GM12878 (cell line): ENCODE results near the gene ITPR2. TPM values are rescaled to one million over a fixed set of nuclear protein-coding genes. Genes with fewer than 3 reads are reported as not detected.

Experiments
- ATAC-seq: fragments of 200-7000 bp; cut with Tn5 transposase; 3 replicates; pipeline ENCODE4 v1.9.1; 2020; ENCODE audit warnings: mild to moderate bottlenecking, moderate library complexity
- BruUV-seq: library from RNA; stranded (reverse); fragments of 400-500 nt; replicated peaks from 2 replicates; lab custom pipeline; 2021; lab: Mats Ljungman, UMichigan
- CTCF ChIA-PET: fragments of 300-600 bp; sonication (Branson Sonifier 250); formaldehyde crosslinking; extraction: SDS; loops from one replicate; lab custom pipeline; 2021; ENCODE audit warnings: inconsistent platforms; lab: Yijun Ruan, JAX
- POLR2A ChIA-PET: fragments of 350-600 bp; formaldehyde crosslinking; extraction: SDS; loops from one replicate; lab custom pipeline; 2021; ENCODE audit warnings: inconsistent platforms; lab: Charles Lee
- RAD21 ChIA-PET: fragments of 300-600 bp; sonication (Branson Sonifier 250); formaldehyde crosslinking; loops from one replicate; lab custom pipeline; 2023; ENCODE audit warnings: antibody characterized with exemption; ENCODE audit not compliant: unreplicated experiment; lab: Charles Lee
- SMC1A ChIA-PET: fragments of 300-600 bp; sonication (Branson Sonifier 250); formaldehyde crosslinking; loops from one replicate; lab custom pipeline; 2023; ENCODE audit not compliant: unreplicated experiment, uncharacterized antibody; lab: Charles Lee
- DNase-seq: peaks from one replicate; pipeline ENCODE4 v3.0.0-alpha.2; 2011; ENCODE audit warnings: low read depth, low spot score
- FAIRE-seq: peaks from 3 replicates; lab custom pipeline; 2011; peaks lifted over from hg19 to GRCh38; lab: Jason Lieb, UNC
- H2AFZ ChIP-seq: 2 replicates; pipeline ENCODE4 v1.6.0; 2011; ENCODE audit warnings: low read depth, low read length, control low read depth; ENCODE audit not compliant: control insufficient read depth
- H3K27ac ChIP-seq: 2 replicates; pipeline ENCODE4 v1.5.1; 2011; ENCODE audit warnings: control low read depth; ENCODE audit not compliant: control insufficient read depth, insufficient read depth
- H3K27me3 ChIP-seq, 2 experiments: replicated peaks in 1 of 2; 2 replicates each; pipeline versions ENCODE4 v1.6.0 to v1.6.1; 2011; ENCODE audit warnings: low read length in 1 of 2; ENCODE audit not compliant: control insufficient read depth in 2 of 2, insufficient read depth in 2 of 2
- H3K36me3 ChIP-seq, 2 experiments: 2 replicates each; pipeline ENCODE4 v1.5.1; 2011; ENCODE audit warnings: low read length in 1 of 2; ENCODE audit not compliant: control insufficient read depth in 2 of 2, insufficient read depth in 2 of 2
- H3K4me1 ChIP-seq: 2 replicates; pipeline ENCODE4 v1.6.1; 2011; ENCODE audit warnings: mild to moderate bottlenecking, low read length, moderate library complexity, mixed read lengths; ENCODE audit not compliant: control insufficient read depth, insufficient read depth
- H3K4me2 ChIP-seq: 2 replicates; pipeline ENCODE4 v1.6.0; 2011; ENCODE audit warnings: control low read depth; ENCODE audit not compliant: control insufficient read depth, insufficient read depth
- H3K4me3 ChIP-seq: fragments of 200-600 bp; sonication (generic); 2 replicates; pipeline ENCODE4 v1.5.1; 2016
- H3K79me2 ChIP-seq: 2 replicates; pipeline ENCODE4 v1.6.0; 2011; ENCODE audit warnings: low read length; ENCODE audit not compliant: control insufficient read depth, insufficient read depth
- H3K9ac ChIP-seq: 2 replicates; pipeline ENCODE4 v1.8.0; 2011; ENCODE audit warnings: low read length, control low read depth, mixed read lengths; ENCODE audit not compliant: control insufficient read depth, insufficient read depth
- H3K9me3 ChIP-seq: replicated peaks from 3 replicates; pipeline ENCODE4 v1.5.1; 2011; ENCODE audit warnings: mild to moderate bottlenecking, low read length; ENCODE audit not compliant: control insufficient read depth, insufficient read depth
- H4K20me1 ChIP-seq: 2 replicates; pipeline ENCODE4 v1.6.0; 2011; ENCODE audit not compliant: control insufficient read depth, insufficient read depth
- EGR1 ChIP-seq, 2 experiments: IDR thresholded peaks; 1 replicate in 1 of 2; 2 replicates in 1 of 2; pipeline ENCODE4 v1.6.1; 2011 to 2012; ENCODE audit warnings: low read depth in 2 of 2, low read length in 2 of 2, borderline replicate concordance in 1 of 2, mild to moderate bottlenecking in 1 of 2, moderate library complexity in 1 of 2
- GATAD2B ChIP-seq: fragments of 450-650 bp; conservative IDR thresholded peaks from 2 replicates; pipeline ENCODE4 v1.6.1; 2017; ENCODE audit warnings: low read depth, mild to moderate bottlenecking, moderate library complexity
- JUNB ChIP-seq: IDR thresholded peaks from 2 replicates; pipeline ENCODE4 v1.6.1; 2016; ENCODE audit warnings: antibody characterized with exemption, mild to moderate bottlenecking
- KDM1A ChIP-seq: fragments of 200-600 bp; sonication (generic); IDR thresholded peaks from 2 replicates; pipeline ENCODE4 v1.6.1; 2016; ENCODE audit warnings: borderline replicate concordance
- LARP7 ChIP-seq: fragments of 450-650 bp; IDR thresholded peaks from 2 replicates; pipeline ENCODE4 v1.6.1; 2017; ENCODE audit warnings: mild to moderate bottlenecking
- NFYB ChIP-seq: IDR thresholded peaks from 2 replicates; pipeline ENCODE4 v1.6.1; 2011; ENCODE audit warnings: low read depth, mild to moderate bottlenecking, low read length, improper control_type of control experiment, moderate library complexity; ENCODE audit not compliant: insufficient read depth
- NRF1 ChIP-seq: conservative IDR thresholded peaks from 2 replicates; pipeline ENCODE4 v1.6.1; 2011; ENCODE audit warnings: mild to moderate bottlenecking, low read depth, low read length, improper control_type of control experiment
- RUNX3 ChIP-seq: IDR thresholded peaks from 2 replicates; pipeline ENCODE4 v1.6.1; 2012; ENCODE audit warnings: low read length, inconsistent platforms
- SUPT20H ChIP-seq: IDR thresholded peaks from 2 replicates; pipeline ENCODE4 v1.6.1; 2011; ENCODE audit warnings: low read depth, mild to moderate bottlenecking, low read length, moderate library complexity, borderline replicate concordance; ENCODE audit not compliant: control insufficient read depth
- ZNF274 ChIP-seq: IDR thresholded peaks from one replicate; pipeline ENCODE4 v1.8.0; 2011; ENCODE audit not compliant: insufficient read length, insufficient read depth
- WGBS: methylation state at CpG from one replicate; pipeline ENCODE4 v1.1.6; 2016; ENCODE audit warnings: low lambda C conversion rate; ENCODE audit not compliant: insufficient replicate concordance, insufficient coverage; ENCODE audit errors: missing lambda C conversion rate; 5-methylcytosine and 5-hydroxymethylcytosine counted together
- in situ Hi-C: fragments of 300-500 bp; cut with MboI; formaldehyde crosslinking; loops from 9 replicates; pipeline ENCODE4 v1.14.3; 2018; ENCODE audit warnings: mixed read lengths
- intact Hi-C: fragments of 100-400 bp; cut with micrococcal nuclease; formaldehyde crosslinking; loops from one replicate; pipeline ENCODE4 v1.14.2; 2022; ENCODE audit not compliant: unreplicated experiment
- polyA plus RNA-seq, 11 experiments: library from polyadenylated mRNA; depleted of rRNA in 4 of 11; unstranded in 6 of 11; stranded (reverse) in 5 of 11; fragments of >200 nt; fragmentation: Nextera tagmentation in 4 of 11; fragmentation: Illumina TruSeq in 1 of 11; extraction: Ambion mirVana in 4 of 11; extraction: Trizol in 1 of 11; gene quantifications; 1 replicate in 1 of 11; 2 replicates in 10 of 11; pipeline versions ENCODE4 v1.2.1 to v1.2.3, GENCODE V29; 2011 to 2016; ENCODE audit warnings: inconsistent platforms in 2 of 11, missing spikeins in 2 of 11, low read depth in 1 of 11
- total RNA-seq, 4 experiments: library from RNA; depleted of rRNA in 3 of 4; stranded (reverse); fragments of >200 nt in 3 of 4; fragmentation: Illumina TruSeq in 1 of 4; extraction: Trizol in 1 of 4; gene quantifications; 2 replicates each; pipeline versions ENCODE4 v1.2.1 to v1.2.3, GENCODE V29; 2013 to 2021
- TF ChIP-seq, protein P1 (sequence below): IDR thresholded peaks from 2 replicates; pipeline ENCODE4 v1.6.1; 2012; ENCODE audit warnings: low read length, inconsistent platforms
- TF ChIP-seq, protein P2 (sequence below): fragments of 450-650 bp; formaldehyde crosslinking; IDR thresholded peaks from 2 replicates; pipeline ENCODE4 v1.4.0; 2020; ENCODE audit warnings: mild to moderate bottlenecking, moderate library complexity
- TF ChIP-seq, protein P3 (sequence below): fragments of 450-650 bp; IDR thresholded peaks from 2 replicates; pipeline ENCODE4 v1.6.1; 2017; ENCODE audit warnings: mild to moderate bottlenecking, moderate library complexity
- TF ChIP-seq, protein P4 (sequence below): IDR thresholded peaks from 2 replicates; pipeline ENCODE4 v1.6.1; 2012; ENCODE audit warnings: low read depth, low read length, improper control_type of control experiment

ITPR2 gene
- total and polyA plus RNA-seq, 10 of the 15 experiments (the other 5 are each of a cell fraction or from before 2014, with no cell fraction given) = 7.5 to 76.2 (median 47.1) TPM

DNA sequence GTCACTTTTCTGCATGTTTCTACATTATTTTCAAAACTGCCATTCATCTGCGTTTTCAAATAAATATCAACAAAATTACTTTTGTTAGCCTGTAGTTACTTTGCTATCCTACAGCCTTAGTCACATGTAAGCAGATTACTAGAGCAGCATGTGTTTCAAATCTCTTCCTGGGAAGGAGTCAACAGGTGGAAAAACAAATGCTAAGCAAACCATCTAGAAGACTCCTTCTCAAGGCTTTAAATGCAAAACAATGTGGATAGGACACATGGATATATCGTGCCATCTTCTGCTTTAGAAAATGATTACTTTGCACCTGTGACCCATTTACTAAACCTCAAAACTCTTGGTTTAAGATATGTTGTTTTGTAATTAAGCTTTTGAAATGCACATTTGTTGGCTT lies 528.7 kb downstream of the ITPR2 start:
- ChIA-PET SMC1A (interaction anchor here (0.9 to 11.1 kb wide), 10 partner anchors 12 to 181 kb away, joined by 3 to 203 read pairs (median 3); no protein-coding TSS in a partner anchor), CTCF (interaction anchor here (1.5 to 1.8 kb wide), 2 partner anchors 180 to 182 kb away, joined by 4 to 6 read pairs; no protein-coding TSS in a partner anchor)
- in situ Hi-C loops = no loop called here
- no peak for TF ChIP-seq KDM1A
- TF ChIP-seq RUNX3 = no peak
- no peak for TF ChIP-seq ZNF274
- TF ChIP-seq JUNB = no peak
- TF ChIP-seq, protein P1, sequence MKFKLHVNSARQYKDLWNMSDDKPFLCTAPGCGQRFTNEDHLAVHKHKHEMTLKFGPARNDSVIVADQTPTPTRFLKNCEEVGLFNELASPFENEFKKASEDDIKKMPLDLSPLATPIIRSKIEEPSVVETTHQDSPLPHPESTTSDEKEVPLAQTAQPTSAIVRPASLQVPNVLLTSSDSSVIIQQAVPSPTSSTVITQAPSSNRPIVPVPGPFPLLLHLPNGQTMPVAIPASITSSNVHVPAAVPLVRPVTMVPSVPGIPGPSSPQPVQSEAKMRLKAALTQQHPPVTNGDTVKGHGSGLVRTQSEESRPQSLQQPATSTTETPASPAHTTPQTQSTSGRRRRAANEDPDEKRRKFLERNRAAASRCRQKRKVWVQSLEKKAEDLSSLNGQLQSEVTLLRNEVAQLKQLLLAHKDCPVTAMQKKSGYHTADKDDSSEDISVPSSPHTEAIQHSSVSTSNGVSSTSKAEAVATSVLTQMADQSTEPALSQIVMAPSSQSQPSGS = no peak
- TF ChIP-seq NRF1 = no peak
- TF ChIP-seq LARP7 = no peak
- TF ChIP-seq, protein P2, sequence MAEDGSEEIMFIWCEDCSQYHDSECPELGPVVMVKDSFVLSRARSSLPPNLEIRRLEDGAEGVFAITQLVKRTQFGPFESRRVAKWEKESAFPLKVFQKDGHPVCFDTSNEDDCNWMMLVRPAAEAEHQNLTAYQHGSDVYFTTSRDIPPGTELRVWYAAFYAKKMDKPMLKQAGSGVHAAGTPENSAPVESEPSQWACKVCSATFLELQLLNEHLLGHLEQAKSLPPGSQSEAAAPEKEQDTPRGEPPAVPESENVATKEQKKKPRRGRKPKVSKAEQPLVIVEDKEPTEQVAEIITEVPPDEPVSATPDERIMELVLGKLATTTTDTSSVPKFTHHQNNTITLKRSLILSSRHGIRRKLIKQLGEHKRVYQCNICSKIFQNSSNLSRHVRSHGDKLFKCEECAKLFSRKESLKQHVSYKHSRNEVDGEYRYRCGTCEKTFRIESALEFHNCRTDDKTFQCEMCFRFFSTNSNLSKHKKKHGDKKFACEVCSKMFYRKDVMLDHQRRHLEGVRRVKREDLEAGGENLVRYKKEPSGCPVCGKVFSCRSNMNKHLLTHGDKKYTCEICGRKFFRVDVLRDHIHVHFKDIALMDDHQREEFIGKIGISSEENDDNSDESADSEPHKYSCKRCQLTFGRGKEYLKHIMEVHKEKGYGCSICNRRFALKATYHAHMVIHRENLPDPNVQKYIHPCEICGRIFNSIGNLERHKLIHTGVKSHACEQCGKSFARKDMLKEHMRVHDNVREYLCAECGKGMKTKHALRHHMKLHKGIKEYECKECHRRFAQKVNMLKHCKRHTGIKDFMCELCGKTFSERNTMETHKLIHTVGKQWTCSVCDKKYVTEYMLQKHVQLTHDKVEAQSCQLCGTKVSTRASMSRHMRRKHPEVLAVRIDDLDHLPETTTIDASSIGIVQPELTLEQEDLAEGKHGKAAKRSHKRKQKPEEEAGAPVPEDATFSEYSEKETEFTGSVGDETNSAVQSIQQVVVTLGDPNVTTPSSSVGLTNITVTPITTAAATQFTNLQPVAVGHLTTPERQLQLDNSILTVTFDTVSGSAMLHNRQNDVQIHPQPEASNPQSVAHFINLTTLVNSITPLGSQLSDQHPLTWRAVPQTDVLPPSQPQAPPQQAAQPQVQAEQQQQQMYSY (CRISPR knock-in tag) = no peak
- TF ChIP-seq SUPT20H = no peak
- no peak for TF ChIP-seq GATAD2B
- TF ChIP-seq, protein P3, sequence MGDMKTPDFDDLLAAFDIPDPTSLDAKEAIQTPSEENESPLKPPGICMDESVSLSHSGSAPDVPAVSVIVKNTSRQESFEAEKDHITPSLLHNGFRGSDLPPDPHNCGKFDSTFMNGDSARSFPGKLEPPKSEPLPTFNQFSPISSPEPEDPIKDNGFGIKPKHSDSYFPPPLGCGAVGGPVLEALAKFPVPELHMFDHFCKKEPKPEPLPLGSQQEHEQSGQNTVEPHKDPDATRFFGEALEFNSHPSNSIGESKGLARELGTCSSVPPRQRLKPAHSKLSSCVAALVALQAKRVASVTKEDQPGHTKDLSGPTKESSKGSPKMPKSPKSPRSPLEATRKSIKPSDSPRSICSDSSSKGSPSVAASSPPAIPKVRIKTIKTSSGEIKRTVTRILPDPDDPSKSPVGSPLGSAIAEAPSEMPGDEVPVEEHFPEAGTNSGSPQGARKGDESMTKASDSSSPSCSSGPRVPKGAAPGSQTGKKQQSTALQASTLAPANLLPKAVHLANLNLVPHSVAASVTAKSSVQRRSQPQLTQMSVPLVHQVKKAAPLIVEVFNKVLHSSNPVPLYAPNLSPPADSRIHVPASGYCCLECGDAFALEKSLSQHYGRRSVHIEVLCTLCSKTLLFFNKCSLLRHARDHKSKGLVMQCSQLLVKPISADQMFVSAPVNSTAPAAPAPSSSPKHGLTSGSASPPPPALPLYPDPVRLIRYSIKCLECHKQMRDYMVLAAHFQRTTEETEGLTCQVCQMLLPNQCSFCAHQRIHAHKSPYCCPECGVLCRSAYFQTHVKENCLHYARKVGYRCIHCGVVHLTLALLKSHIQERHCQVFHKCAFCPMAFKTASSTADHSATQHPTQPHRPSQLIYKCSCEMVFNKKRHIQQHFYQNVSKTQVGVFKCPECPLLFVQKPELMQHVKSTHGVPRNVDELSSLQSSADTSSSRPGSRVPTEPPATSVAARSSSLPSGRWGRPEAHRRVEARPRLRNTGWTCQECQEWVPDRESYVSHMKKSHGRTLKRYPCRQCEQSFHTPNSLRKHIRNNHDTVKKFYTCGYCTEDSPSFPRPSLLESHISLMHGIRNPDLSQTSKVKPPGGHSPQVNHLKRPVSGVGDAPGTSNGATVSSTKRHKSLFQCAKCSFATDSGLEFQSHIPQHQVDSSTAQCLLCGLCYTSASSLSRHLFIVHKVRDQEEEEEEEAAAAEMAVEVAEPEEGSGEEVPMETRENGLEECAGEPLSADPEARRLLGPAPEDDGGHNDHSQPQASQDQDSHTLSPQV = no peak
- TF ChIP-seq, protein P4, sequence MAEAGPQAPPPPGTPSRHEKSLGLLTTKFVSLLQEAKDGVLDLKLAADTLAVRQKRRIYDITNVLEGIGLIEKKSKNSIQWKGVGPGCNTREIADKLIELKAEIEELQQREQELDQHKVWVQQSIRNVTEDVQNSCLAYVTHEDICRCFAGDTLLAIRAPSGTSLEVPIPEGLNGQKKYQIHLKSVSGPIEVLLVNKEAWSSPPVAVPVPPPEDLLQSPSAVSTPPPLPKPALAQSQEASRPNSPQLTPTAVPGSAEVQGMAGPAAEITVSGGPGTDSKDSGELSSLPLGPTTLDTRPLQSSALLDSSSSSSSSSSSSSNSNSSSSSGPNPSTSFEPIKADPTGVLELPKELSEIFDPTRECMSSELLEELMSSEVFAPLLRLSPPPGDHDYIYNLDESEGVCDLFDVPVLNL = no peak
- TF ChIP-seq NFYB = no peak
- TF ChIP-seq EGR1 (IDR thresholded peaks at IDR 0.05; ENCODE audit: borderline replicate concordance in 1 of 2, low read depth in 2 of 2, low read length in 2 of 2) = no peak

More for the DNA sequence above, 528.7 kb downstream of the ITPR2 start:
- WGBS = 75% methylated on average over 2 of the region's 2 CpGs
- H2AFZ ChIP-seq = no peak overlapping the region
- H3K4me1 ChIP-seq = peaks cover 6% of the 10 kb centered on the region
- no peak overlapping the region for H3K4me3 ChIP-seq
- no peaks in the 10 kb centered on the region for H3K36me3 ChIP-seq
- no peaks in the 10 kb centered on the region for H3K79me2 ChIP-seq
- no TSS peak for BruUV-seq
- no peak for FAIRE-seq
- H3K27me3 ChIP-seq = no peaks in the 10 kb centered on the region; a peak in 1 of 4 replicates
- no peak overlapping the region for H3K4me2 ChIP-seq
- H3K9me3 ChIP-seq = no peaks in the 10 kb centered on the region; the same call in 1 of the 3 replicates
- no peak for DNase-seq
- no peak for ATAC-seq
- intact Hi-C loops = no loop called here
- POLR2A ChIA-PET = interaction anchor here (0.9 to 1.1 kb wide), 2 partner anchors 14 to 125 kb away, joined by 3 to 5 read pairs; no protein-coding TSS in a partner anchor
- H4K20me1 ChIP-seq = no peaks in the 10 kb centered on the region
- no peak overlapping the region for H3K27ac ChIP-seq
- H3K9ac ChIP-seq = no peak overlapping the region
- RAD21 ChIA-PET = interaction anchor here (0.8 to 1.4 kb wide), 4 partner anchors 12 to 207 kb away, joined by 3 read pairs; no protein-coding TSS in a partner anchor
